Testis (tissue), 3 donors: ENCODE results near the gene ENTPD2. TPM values are rescaled to one million over a fixed set of nuclear protein-coding genes. Genes with fewer than 3 reads are reported as not detected.
A peak's percentile ranks its signal among the peaks of the same experiment; 100 is the strongest.

ENCODE experiments used
- DNase-seq: peaks from one replicate; pipeline ENCODE4 v3.0.0-alpha.2; 2019
- H3K27ac ChIP-seq, 2 donors: fragments of 200-600 bp; sonication (generic); one replicate each; pipeline ENCODE4 v1.5.1; 2019
- H3K27me3 ChIP-seq: fragments of 200-600 bp; sonication (generic); one replicate; pipeline ENCODE4 v1.5.1; 2019
- H3K36me3 ChIP-seq: fragments of 200-600 bp; sonication (generic); one replicate; pipeline ENCODE4 v1.5.1; 2017; ENCODE audit warnings: low read depth; ENCODE audit errors: missing control alignments
- H3K4me1 ChIP-seq: fragments of 200-600 bp; sonication (generic); one replicate; pipeline ENCODE4 v1.5.1; 2019
- H3K4me3 ChIP-seq, 2 donors: fragments of 200-600 bp; sonication (generic); one replicate each; pipeline ENCODE4 v1.5.1; 2017 to 2019
- H3K9me3 ChIP-seq: fragments of 200-600 bp; sonication (generic); one replicate; pipeline ENCODE4 v1.5.1; 2017
- POLR2A ChIP-seq: fragments of 450-650 bp; IDR thresholded peaks from one replicate; pipeline ENCODE4 v1.6.1; 2017; ENCODE audit warnings: antibody characterized with exemption, mild to moderate bottlenecking, moderate library complexity
- WGBS, 2 donors: methylation state at CpG; one replicate each; pipeline ENCODE4 v1.1.5; 2018; 5-methylcytosine and 5-hydroxymethylcytosine counted together
- intact Hi-C: fragments of 100-400 bp; cut with DNase I; formaldehyde crosslinking; loops from one replicate; pipeline ENCODE4 v1.15.1; 2023; ENCODE audit warnings: low total_unique reads
- polyA plus RNA-seq: library from polyadenylated mRNA; stranded (reverse); fragments of 350-450 nt; fragmentation: Illumina TruSeq; extraction: RNeasy Lipid Tissue Mini Kit (QIAGEN cat#74804); gene quantifications from one replicate; pipeline ENCODE4 v1.2.3, GENCODE V29; 2014; ENCODE audit warnings: low read depth, low replicate concordance; ENCODE audit not compliant: insufficient read depth
- total RNA-seq, 2 donors: library from RNA; depleted of rRNA; stranded (reverse); fragments of >200 nt; gene quantifications; one replicate each; pipeline ENCODE4 v1.2.3, GENCODE V29; 2016
- TF ChIP-seq, protein P1 (sequence below), 3 experiments: fragments of 450-650 bp in 2 of 3; fragments of 200-600 bp in 1 of 3; sonication (generic) in 1 of 3; IDR thresholded peaks; one replicate each; pipeline ENCODE4 v1.5.1; 2016 to 2019; ENCODE audit warnings: antibody characterized with exemption in 3 of 3, mild to moderate bottlenecking in 2 of 3, moderate library complexity in 1 of 3

The ENTPD2 gene
- total and polyA plus RNA-seq, 3 donors from 2014 or later = 5.7 to 9.6 (median 8.5) TPM

DNA sequence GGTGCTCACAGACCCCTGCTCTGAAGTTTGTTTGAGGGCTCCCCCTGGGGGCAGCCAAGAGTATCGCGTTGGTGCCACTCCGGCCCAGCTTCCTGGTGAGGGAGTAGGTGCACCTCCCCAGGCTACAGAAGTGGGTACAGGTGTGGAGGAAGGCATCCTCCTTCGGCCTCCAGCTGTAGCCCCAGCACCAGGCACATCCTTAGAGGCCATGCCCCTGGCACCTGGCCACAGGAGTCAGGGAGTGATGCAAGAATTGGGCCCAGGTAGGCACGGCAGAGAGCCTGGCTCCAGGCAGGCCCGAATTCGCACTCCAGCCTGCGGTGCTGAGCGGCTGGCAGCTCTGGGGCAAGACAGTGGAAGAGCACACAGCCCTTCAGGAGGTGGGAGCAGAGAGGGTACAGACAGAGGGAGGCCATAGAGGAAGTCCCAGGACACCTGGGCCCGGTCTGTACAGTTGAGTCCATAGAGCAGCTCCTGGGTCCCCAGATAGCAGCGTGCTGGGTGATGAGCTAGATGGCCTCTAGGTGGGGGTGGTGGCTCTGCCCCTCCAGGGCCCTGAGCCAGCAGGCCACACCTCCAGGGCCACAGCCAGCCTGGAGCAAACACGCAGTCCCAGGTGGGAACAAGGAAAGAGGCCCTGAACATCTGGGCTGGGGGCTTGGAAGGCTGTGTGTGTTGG is 14.1 kb upstream of the ENTPD2 start:
- peak; percentile 82 for DNase-seq
- Histone ChIP-seq H3K4me3 (no peak overlapping the region), H3K36me3 (no peaks in the 10 kb centered on the region), H3K27ac (no peak overlapping the region), H3K27me3 (no peaks in the 10 kb centered on the region), H3K4me1 (peaks cover 12% of the 10 kb centered on the region), H3K9me3 (no peaks in the 10 kb centered on the region)
- intact Hi-C loops = no loop called here
- no peak for TF ChIP-seq POLR2A
- TF ChIP-seq, protein P1, sequence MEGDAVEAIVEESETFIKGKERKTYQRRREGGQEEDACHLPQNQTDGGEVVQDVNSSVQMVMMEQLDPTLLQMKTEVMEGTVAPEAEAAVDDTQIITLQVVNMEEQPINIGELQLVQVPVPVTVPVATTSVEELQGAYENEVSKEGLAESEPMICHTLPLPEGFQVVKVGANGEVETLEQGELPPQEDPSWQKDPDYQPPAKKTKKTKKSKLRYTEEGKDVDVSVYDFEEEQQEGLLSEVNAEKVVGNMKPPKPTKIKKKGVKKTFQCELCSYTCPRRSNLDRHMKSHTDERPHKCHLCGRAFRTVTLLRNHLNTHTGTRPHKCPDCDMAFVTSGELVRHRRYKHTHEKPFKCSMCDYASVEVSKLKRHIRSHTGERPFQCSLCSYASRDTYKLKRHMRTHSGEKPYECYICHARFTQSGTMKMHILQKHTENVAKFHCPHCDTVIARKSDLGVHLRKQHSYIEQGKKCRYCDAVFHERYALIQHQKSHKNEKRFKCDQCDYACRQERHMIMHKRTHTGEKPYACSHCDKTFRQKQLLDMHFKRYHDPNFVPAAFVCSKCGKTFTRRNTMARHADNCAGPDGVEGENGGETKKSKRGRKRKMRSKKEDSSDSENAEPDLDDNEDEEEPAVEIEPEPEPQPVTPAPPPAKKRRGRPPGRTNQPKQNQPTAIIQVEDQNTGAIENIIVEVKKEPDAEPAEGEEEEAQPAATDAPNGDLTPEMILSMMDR (IDR thresholded peaks at IDR 0.05) = peak; percentile 69 to 80 (median 72)
- WGBS, 2 donors = 63 to 76% methylated on average over 9 to 12 of the region's 12 CpGs

DNA sequence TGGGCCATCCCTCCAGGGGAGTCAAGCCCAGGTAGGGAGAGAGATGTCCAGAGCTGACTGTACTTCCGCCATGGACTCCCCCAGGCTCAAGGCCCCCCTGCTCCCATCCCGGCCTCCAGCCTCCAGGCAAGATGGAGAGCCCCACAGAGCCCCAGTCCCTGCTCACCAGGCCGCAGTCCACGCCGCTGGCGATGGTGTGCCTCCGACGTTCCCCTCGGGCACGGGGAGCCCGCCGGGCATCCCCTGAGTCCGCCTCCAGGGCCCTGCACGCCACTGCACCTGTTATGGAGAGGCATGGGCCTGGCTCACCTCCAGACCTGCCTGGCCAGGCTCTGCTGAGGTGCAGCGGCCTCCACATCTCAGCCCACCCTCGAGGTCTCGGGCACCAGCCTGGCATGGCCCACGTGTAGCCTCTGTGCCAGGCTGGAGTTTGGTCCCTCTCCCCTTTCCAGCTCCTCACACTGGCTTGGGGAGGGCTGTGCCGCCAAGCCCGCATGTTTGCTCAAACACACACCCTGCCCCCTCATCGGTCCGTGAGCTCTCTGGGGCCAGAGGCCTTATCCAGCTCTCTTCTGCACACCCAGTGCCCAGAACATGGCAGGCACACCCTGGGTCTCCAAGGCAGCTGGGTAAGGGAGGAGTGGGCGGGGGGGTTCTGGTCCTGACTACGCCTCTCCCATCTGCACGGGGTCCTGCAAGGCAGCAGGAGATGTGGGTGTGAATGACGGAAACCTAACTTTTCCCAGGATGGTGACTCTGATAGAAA is 12.4 kb upstream of the ENTPD2 start:
- no peak for DNase-seq
- Histone ChIP-seq H3K4me3 (no peak overlapping the region), H3K36me3 (no peaks in the 10 kb centered on the region), H3K27ac (no peak overlapping the region), H3K4me1 (peaks cover 10% of the 10 kb centered on the region), H3K9me3 (no peaks in the 10 kb centered on the region), H3K27me3 (no peaks in the 10 kb centered on the region)
- 87 to 93% methylated on average over 10 to 26 of the region's 26 CpGs for WGBS, 2 donors
- intact Hi-C loops = no loop called here
- TF ChIP-seq, protein P1 (IDR thresholded peaks at IDR 0.05) = no peak

DNA sequence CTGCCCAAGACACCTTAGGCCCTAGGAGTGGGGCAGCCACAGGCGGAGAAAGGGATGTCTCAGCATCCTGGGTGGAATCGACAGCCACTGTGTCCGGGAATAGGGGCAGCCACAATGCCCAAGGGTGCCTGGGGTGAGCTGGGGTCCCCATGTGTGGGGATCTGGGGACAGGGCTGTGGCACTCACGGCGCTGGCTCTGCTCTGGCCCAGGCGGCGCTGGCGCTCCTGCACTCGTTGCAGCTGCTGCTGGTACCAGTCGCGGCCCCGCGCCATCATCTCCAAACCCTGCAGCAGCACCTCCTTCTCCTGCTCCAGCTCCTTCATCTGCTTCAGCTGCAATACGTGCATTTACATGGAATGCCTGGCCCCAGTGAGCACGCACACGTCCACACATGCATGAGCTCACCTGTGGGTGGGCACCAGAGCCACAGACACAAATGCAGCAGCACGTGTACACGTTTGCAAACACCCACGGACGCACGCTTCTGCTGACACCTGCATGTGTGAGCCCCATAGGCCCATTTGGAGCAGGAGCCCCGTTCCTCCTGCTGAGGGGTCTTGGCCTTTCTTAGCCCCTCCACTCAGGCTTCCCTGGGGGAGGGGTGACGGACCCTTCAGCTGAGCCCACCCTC is 11.6 kb upstream of the ENTPD2 start:
- no peak overlapping the region for H3K4me3 ChIP-seq
- H3K9me3 ChIP-seq = no peaks in the 10 kb centered on the region
- DNase-seq = no peak
- intact Hi-C loops = no loop called here
- H3K27ac ChIP-seq = no peak overlapping the region
- H3K36me3 ChIP-seq = no peaks in the 10 kb centered on the region
- WGBS, 2 donors = 93 to 95% methylated on average over 15 to 23 of the region's 23 CpGs
- TF ChIP-seq, protein P1 (IDR thresholded peaks at IDR 0.05) = no peak
- no peak for TF ChIP-seq POLR2A
- no peaks in the 10 kb centered on the region for H3K27me3 ChIP-seq
- H3K4me1 ChIP-seq = peaks cover 4% of the 10 kb centered on the region

DNA sequence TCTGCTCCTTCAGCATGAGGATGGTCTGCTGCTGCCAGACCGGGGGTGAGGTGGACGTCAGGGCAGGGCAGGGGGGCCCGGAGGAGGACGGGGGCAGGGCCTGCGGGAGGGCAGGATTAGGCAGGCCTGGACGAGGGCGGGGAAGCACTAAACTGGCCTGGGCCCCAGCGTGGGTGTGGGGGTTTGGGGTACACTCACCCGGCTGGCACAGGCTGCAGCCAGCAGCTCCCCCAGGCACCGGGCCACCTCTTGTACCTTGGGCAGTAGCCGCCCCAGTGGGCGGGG is 11.0 kb upstream of the ENTPD2 start:
- intact Hi-C loops = no loop called here
- Histone ChIP-seq H3K9me3 (no peaks in the 10 kb centered on the region), H3K36me3 (no peaks in the 10 kb centered on the region), H3K4me3 (no peak overlapping the region), H3K27me3 (no peaks in the 10 kb centered on the region), H3K4me1 (peaks cover 4% of the 10 kb centered on the region), H3K27ac (no peak overlapping the region)
- TF ChIP-seq, protein P1 (IDR thresholded peaks at IDR 0.05) = no peak
- 84% methylated on average over 12 of the region's 12 CpGs; no CpG with 5 or more reads in 1 of the 2 donors for WGBS, 2 donors
- no peak for DNase-seq
